HCT116 (cell line): Measurements from ENCODE around the gene PBX1.
A peak's percentile ranks its signal among the peaks of the same experiment; 100 is the strongest.

Source experiments
- CEBPB ChIP-seq: IDR thresholded peaks from 2 replicates; pipeline ENCODE4 v1.6.1; 2012; ENCODE audit warnings: low read depth
- EZH2phosphoT487 ChIP-seq: fragments of 200-600 bp; IDR thresholded peaks from 2 replicates; pipeline ENCODE4 v1.6.1; 2018; ENCODE audit warnings: antibody characterized with exemption, borderline replicate concordance
- POLR2A ChIP-seq: IDR thresholded peaks from 2 replicates; pipeline ENCODE4 v1.7.0; 2011; ENCODE audit warnings: borderline replicate concordance; ENCODE audit not compliant: insufficient read depth, insufficient read length; ENCODE audit errors: extremely low read depth
- POLR2AphosphoS5 ChIP-seq: IDR thresholded peaks from 2 replicates; pipeline ENCODE4 v1.6.1; 2011; ENCODE audit warnings: mild to moderate bottlenecking, low read depth, low read length, moderate library complexity
- RAD21 ChIP-seq: IDR thresholded peaks from 2 replicates; pipeline ENCODE4 v1.6.1; 2012; ENCODE audit warnings: low read depth, mild to moderate bottlenecking
- YY1 ChIP-seq: IDR thresholded peaks from 2 replicates; pipeline ENCODE4 v1.6.1; 2011; ENCODE audit warnings: low read length, low read depth, moderate library complexity, mild to moderate bottlenecking; ENCODE audit not compliant: insufficient replicate concordance; ENCODE audit errors: extremely low read depth
- ZBTB33 ChIP-seq: IDR thresholded peaks from 2 replicates; pipeline ENCODE4 v1.6.1; 2011; ENCODE audit warnings: mild to moderate bottlenecking, low read length, moderate library complexity; ENCODE audit not compliant: insufficient replicate concordance; ENCODE audit errors: extremely low read depth
- TF ChIP-seq, protein P1 (sequence below): IDR thresholded peaks from 2 replicates; pipeline ENCODE4 v1.6.1; 2012
- TF ChIP-seq, protein P2 (sequence below), 3 experiments: fragments of 200-600 bp in 1 of 3; sonication (generic) in 1 of 3; IDR thresholded peaks in 2 of 3; conservative IDR thresholded peaks in 1 of 3; 2 replicates each; pipeline ENCODE4 v1.5.1; 2012 to 2017; ENCODE audit warnings: low read depth in 2 of 3, low read length in 2 of 3, antibody characterized with exemption in 1 of 3, borderline replicate concordance in 1 of 3, control low read depth in 1 of 3, mild to moderate bottlenecking in 1 of 3, mixed read lengths in 1 of 3, mixed run types in 1 of 3, moderate library complexity in 1 of 3; ENCODE audit not compliant: insufficient read depth in 1 of 3

DNA sequence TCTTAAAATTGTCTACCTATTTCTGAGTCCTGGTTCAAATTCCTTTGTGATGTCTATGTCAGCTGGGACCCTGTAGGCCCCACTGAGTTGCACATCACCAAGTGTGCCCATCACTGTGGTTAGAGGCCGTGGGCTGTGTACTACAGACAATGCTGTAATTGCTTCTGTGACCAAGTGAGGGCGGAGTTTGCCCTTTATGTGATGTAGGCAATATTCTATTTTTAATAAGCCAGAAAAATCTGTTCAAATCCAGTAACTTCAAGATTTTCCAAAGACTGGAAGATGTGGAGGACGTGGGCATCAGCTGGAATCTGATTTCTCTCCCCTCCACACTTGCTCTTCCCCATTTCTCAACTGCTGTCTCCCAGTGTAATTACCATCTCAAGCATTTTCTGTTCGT is 215.4 kb downstream of the PBX1 start:
- TF ChIP-seq, protein P1, sequence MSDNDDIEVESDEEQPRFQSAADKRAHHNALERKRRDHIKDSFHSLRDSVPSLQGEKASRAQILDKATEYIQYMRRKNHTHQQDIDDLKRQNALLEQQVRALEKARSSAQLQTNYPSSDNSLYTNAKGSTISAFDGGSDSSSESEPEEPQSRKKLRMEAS = no peak
- TF ChIP-seq POLR2A (no peak), EZH2phosphoT487 (no peak), CEBPB (no peak), YY1 (no peak), POLR2AphosphoS5 (no peak), ZBTB33 (no peak), RAD21 (peak; percentile 9; the same call in 1 of the 2 replicates)
- TF ChIP-seq, protein P2, sequence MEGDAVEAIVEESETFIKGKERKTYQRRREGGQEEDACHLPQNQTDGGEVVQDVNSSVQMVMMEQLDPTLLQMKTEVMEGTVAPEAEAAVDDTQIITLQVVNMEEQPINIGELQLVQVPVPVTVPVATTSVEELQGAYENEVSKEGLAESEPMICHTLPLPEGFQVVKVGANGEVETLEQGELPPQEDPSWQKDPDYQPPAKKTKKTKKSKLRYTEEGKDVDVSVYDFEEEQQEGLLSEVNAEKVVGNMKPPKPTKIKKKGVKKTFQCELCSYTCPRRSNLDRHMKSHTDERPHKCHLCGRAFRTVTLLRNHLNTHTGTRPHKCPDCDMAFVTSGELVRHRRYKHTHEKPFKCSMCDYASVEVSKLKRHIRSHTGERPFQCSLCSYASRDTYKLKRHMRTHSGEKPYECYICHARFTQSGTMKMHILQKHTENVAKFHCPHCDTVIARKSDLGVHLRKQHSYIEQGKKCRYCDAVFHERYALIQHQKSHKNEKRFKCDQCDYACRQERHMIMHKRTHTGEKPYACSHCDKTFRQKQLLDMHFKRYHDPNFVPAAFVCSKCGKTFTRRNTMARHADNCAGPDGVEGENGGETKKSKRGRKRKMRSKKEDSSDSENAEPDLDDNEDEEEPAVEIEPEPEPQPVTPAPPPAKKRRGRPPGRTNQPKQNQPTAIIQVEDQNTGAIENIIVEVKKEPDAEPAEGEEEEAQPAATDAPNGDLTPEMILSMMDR (IDR thresholded peaks at IDR 0.05 in 2 of 3, conservative IDR thresholded peaks at IDR 0.05 in 1 of 3; ENCODE audit: borderline replicate concordance in 1 of 3, insufficient read depth in 1 of 3, low read depth in 2 of 3, low read length in 2 of 3) = peak in 2 of 3 experiments; percentile 33 to 48; a peak in 3 of 6 replicates
